DMS79 (cell line): ENCODE data around the gene SLC22A6.

Experiments used
- DNase-seq: peaks from one replicate; lab custom pipeline; 2025; lab: John Stamatoyannopoulos, UW

SLC22A6 gene, protein sequence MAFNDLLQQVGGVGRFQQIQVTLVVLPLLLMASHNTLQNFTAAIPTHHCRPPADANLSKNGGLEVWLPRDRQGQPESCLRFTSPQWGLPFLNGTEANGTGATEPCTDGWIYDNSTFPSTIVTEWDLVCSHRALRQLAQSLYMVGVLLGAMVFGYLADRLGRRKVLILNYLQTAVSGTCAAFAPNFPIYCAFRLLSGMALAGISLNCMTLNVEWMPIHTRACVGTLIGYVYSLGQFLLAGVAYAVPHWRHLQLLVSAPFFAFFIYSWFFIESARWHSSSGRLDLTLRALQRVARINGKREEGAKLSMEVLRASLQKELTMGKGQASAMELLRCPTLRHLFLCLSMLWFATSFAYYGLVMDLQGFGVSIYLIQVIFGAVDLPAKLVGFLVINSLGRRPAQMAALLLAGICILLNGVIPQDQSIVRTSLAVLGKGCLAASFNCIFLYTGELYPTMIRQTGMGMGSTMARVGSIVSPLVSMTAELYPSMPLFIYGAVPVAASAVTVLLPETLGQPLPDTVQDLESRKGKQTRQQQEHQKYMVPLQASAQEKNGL

DNA sequence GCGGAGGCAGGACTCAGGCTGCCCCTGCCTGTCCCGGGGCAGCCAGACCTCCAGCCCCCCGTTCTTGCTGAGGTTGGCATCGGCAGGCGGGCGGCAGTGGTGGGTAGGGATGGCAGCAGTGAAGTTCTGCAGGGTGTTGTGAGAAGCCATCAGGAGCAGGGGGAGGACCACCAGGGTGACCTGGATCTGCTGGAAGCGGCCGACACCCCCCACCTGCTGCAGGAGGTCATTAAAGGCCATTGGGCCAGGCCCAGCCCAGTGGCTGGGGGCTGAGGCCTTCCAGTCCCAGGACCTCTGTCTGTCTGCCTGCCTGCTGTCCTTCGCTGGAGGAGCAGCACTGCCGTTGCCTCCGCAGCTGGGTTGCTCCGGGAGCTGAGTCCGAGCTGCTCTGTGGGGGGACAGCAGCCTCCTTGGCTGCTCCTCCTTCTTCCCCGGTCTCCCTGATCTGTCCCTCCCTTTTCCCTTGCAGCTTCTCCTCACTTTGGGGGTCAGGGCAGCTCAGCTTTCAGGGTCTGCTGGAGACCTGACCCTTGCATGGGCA is at the start of gene SLC22A6:
SLC22A6 (minus strand) TSS at position 517 of the 541 bp plus-strand sequence; CDS start at position 240, 277 bp downstream.
- DNase-seq = no peak

DNA sequence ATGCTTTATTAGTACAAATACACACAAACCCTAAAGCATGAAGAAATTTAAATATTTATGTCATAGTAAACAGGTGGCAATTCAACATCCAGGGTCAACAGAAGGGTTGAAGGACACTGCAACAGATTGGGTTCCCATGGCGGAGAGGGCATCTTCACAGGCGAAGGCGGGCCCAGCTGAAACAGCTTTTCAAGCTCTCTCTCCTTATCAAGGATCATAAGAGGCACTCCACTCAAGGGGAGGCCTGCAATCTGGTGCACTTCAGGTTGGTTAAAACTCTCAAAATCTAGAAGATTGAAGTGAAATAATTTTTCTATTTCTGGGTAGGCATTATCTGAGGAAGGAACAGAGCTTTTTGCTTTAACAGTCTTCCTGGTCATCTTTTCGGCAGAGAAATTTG is 47.7 kb upstream of the SLC22A6 start:
- DNase-seq = peak; percentile 6

GRCh38 chr11:63023841-63024648 is 39.3 kb upstream of the SLC22A6 start:
- DNase-seq = peak; percentile 21

GRCh38 chr11:63023222-63023814 is 38.6 kb upstream of the SLC22A6 start:
- no peak for DNase-seq

DNA sequence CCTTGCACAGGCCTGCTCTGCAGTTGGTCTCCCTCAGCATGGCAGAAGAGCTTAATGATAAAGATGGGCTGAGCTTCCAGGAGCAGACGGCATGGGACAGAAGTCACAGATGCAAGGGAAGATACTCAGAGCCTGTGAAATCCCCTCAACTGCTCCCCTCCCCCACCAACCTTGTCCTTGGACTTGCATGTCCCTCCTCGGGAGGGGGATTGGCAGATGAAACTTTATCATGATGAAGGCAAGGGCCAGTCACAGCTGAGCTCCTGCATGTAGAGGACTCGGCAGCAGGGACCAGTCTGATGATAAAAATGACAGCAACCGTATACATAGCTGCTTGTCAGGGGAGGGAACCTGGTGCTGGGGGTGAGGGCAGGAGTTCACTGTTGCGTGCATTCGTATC is 37.7 kb upstream of the SLC22A6 start:
- DNase-seq = no peak

DNA sequence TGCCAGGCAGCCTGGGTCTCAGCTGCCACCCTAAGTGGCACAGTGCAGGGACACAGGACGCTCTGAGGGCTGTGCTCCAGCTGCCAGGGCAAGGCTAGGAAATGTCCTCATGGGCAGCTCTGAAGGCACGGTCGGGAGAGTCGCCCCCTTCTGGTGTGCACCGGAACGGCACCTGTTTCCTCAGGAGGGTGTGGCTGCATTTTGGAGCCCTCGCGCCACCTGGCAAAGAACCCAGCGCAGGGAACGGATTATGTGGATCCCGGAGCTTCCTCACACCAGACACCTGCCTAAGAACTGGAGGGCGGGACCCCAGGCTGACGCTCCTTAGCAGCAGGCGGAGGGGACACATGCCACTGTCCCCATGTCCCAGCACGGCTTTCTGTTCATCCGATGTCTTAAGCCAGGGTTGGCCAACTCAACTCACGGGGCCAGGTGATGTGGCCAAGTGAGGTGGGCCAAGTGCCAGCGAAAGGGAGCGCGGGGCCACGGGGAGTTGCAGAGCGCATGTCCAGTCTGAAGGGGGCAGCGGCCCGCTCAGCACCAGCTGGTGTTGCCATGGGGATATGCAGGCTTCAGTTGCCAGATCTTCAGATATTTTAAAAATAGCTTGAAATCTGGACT is 36.0 kb upstream of the SLC22A6 start:
- DNase-seq = no peak

- DNase-seq = no peak
Measured at GRCh38 chr11:63019506-63019905, 34.7 kb upstream of the SLC22A6 start.

DNA sequence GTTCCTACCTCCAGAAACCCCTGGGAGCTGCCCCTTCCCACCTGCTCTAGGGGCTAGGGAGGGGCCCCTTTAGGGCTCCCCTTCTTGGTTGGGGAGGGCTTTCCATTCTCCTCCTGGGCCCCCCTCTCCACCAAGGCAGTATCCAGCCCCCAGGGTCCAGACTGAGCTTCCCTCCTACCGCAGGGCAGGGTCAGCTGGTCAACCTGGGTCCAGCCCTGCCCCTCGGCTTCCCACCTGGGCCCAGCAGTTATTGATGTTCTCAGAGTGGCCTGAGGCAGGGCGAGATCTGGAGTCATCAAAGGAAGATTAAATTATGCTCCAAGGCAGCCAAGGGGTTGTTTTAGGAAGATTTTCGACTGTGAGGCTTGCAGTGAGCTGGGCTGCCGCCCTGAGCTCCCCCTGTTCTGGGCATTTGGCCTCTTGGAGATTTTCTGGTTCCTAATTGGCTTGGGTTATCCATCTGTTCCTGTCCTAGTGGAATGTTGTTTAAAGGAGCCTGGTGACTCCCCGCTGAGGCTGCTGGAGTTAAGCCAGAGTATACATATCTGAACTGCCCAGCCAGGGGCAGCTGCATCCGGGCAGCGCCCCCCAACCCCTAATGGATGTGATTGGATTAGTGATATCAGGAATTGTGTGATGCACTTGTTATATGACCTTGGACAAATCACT is 32.7 kb upstream of the SLC22A6 start:
- DNase-seq = no peak

DNA sequence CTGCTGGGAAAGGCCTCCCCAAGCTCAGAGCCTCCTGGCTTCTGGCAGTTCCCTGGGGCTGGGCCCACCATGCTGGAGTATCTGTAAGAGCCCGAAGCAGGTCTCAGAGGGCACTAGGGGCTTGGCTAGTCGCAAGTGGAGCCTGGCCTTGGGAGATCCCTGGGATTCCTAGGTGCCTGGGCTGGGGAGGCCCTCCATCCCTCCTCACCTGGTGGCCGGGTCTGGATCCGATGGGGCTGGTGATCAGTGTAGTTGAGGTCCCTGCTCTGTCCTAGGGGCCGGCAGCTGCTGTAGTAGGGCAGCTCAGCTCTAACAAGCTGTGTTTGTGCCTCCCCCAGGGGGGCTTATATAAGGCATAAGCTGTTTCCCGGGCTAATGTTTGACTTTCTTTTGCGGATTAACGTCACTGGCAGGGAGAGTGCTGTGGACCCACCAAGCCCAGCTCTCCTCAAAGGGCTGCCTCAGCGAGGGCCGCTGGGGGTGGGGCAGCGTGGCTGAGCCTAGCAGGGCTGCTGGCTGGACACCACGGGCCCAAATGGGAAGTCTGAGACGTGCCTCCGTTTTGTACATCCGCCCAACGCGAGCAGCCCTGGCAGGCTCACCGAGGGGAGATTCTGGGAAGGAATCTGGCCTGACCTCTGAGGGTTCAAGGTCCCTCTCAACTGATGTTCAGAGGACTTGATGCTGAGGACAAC is 30.9 kb upstream of the SLC22A6 start, which contains the start of gene SLC22A8:
SLC22A8 (minus strand) TSS at position 321 of the 695 bp plus-strand sequence. CDS start 883 bp downstream, outside the sequence.
- DNase-seq = no peak

GRCh38 chr11:63014408-63015055 is 29.8 kb upstream of the SLC22A6 start:
- DNase-seq = no peak

GRCh38 chr11:63012839-63013238 is 28.1 kb upstream of the SLC22A6 start:
- no peak for DNase-seq

DNA sequence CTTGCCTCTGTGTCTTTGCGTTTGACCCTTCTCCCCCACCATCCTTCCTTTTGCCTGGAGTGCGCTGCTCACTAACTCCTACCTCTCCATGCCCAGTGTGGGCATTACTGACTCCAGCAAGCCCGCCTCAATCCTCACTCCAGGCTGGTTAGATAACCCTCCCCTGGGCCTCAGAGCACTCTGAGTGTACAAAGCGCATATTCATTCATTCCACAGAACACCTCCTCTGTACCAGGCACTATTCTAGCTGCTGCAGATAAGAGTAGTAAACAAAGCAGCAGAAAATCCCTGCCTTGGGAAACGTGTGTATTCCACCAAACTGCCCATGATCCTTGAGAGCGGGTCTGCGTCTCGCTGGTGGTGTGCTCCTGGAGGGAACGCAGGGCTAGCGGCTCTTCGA is 27.7 kb upstream of the SLC22A6 start:
- DNase-seq = no peak

DNA sequence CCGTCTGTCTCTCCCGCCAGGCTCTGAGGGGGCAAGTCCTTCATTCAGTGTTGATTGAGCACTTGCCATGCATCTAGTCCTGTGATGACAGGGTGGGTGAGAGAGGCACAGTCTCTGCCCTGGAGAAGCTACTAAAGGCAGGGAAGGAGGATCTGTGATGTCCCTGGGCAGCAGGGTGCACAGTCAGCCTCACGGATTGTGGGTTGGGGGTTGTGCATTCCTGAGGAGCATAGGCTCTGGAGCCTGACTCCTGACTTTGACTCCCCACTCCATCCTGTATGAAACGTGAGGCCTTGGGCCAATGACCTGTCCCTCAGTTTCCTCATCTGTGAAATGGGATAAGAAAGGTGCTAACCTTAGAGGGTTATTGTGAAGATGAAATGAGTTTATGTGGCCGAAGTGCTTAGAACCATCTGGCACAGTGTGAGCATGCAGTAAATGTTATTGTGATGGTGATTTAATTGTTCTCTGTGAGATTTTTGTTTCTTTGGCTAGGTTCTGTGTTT is 26.2 kb upstream of the SLC22A6 start:
- DNase-seq = no peak

- DNase-seq = no peak
Measured at GRCh38 chr11:63007920-63008319, 23.2 kb upstream of the SLC22A6 start.

GRCh38 chr11:63001456-63001855 is 16.7 kb upstream of the SLC22A6 start:
- DNase-seq = no peak

DNA sequence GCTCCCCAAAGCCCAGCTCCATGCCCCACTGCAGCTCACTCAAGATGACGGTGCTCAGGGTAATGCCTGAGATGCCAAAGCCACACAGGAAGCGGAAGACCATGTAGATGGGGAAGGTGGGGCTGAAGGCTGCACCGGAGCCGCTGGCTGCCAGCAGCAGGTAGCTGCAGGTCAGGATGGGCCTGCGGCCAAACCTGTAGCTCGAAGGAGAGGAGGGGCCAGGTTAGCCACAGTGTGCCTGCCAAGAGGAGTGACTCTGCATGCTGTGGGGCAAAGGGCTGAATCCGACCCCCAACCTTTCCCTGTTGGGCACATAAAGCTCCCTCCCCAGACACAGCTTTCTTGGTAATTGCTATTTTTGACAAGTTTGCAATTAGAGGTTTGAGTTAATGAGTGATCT is 14.9 kb upstream of the SLC22A6 start:
- no peak for DNase-seq

GRCh38 chr11:62999156-62999555 is 14.4 kb upstream of the SLC22A6 start:
- DNase-seq = no peak

DNA sequence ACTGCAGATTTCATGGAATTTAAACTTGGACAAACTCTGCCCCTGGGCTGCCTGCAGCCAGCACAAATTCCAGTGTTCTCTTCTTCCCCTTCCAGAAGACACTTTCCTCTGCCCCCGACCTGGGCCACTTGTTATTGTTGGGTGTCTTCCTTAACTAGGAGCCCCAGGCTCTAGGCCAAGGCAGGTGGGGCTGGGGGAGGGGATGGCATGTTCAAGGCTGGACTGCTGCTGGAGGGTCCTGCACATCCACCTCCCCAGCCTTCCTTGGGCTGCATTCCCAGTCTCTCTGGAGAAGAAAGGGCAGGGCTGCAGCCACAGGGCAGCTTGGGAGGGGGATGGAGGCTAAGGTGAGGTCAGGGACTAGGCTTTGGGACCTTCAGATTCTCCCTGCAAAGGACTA is 11.5 kb upstream of the SLC22A6 start:
- no peak for DNase-seq

DNA sequence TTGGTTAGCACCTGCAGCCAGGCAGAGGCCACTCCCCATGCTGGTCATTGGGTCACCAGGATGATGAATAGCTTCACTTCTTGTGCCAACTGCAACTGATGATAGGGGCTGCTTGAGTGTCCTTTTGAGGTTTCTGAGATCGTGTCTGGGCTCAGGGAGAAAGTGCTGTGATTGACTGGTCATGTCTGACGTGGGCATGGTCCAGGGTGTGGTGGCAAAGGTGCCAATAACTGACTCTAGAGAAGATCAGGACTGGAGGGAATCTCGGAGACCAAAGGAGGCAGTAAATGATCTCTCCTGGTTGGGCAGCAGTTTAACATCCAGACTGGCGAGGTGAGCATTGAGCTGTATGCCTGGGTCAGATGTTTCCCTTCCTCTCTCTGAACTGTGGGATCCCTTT is 10.0 kb upstream of the SLC22A6 start:
- no peak for DNase-seq

- DNase-seq = no peak
Measured at GRCh38 chr11:62988276-62988675, 3.5 kb upstream of the SLC22A6 start.
